GM19395 (cell line): Measurements from ENCODE around the gene MCRS1.
"Not testable (repeated sequence)": the region's sequence is repeated elsewhere in the genome, so short reads cannot be mapped to it uniquely, and the experiment has no call there.

Experiments
- ATAC-seq: cut with Tn5 transposase; IDR thresholded peaks from one replicate; pipeline ENCODE4 v1.9.1; 2021; ENCODE audit warnings: mild to moderate bottlenecking, moderate library complexity; ENCODE audit not compliant: unreplicated experiment

MCRS1 gene

GRCh38 chr12:49567611-49568441 is at the start of gene MCRS1:
TSS of gene MCRS1 (minus strand) at chr12:49568142. CDS start at chr12:49566731, 1,411 bp downstream.
- peak; percentile 87 for ATAC-seq

DNA sequence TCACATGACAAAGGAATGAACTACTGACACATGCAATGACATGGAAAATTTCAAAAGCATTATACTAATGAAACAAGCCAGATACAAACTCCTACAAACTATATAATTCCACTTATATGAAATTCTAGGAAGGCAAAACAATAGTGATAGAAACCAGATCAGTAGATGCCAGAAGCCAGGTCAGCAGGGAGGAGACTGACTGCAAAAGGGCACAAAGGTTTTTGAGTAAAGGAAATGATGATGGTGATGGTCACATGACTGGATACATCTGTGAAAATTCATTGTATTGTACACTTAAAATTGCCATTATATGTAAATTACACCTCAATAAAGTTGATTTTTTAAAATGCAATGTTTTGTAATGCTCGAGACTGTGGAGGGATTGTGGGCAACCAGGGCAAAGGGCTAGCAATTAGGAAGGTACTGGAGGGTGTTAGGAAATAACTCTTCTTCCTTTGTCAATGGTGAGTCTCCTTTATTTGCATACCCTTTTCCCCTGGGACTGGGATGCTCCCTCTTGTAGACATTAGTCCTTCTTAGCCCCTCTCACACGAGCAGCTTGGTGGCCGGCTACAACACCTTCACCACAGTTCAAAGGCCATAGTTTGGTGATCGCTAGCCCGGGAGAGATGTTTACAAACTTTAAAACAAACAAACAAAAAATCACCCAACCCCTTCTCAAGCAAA is 48.7 kb upstream of the MCRS1 start:
- no peak for ATAC-seq

GRCh38 chr12:49615725-49616124 is 47.8 kb upstream of the MCRS1 start:
- ATAC-seq = no peak

DNA sequence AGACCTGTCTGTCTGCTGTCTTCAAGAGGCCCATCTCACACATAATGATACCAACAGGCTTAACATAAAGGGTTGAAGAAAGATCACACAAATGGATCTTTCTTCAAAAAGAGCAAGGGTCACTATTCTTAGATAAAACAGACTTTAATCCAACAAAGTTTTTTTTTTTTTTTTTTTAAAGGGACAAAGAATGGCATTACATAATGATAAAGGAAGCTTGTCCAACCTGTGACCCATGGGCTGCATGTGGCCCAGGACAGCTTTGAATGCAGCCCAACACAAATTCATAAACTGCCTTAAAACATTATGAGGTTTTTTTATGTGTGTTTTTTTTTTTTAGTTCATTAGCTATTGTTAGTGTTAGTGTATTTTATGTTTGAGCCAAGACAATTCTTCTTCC is 44.3 kb upstream of the MCRS1 start:
- no peak for ATAC-seq

DNA sequence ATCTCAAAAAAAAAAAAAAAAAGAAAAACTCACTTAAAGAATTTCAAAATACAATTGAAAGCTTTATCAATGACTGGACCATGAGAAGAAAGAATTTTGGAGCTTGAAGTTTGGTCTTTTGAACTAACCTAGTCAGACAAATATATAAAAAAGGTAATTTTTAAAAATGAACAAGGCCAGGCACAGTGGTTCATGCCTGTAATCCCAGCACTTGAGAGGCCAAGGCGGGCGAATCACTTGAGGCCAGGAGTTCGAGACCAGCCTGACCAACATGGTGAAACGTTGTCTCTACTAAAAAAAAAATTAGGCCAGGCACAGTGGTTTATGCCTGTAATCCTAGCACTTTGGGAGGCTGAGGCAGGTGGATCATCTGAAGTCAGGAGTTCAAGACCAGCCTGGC is 42.8 kb upstream of the MCRS1 start:
- not testable (repeated sequence) for ATAC-seq

DNA sequence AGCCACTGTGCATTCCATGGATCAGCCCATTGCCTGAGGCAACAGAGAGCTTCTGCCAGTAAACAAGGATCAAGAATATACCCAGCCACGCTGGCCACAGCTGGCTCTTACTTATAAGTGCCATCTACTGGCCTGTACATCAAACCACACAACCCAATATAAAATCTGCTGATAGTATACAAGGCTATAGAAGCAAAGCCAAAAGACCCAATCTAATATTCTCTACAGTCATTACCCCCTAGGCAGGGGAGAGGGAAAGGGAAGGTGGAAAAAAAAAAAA is 41.9 kb upstream of the MCRS1 start:
- no peak for ATAC-seq

- no peak for ATAC-seq
Observed at GRCh38 chr12:49609059-49609874, 41.3 kb upstream of the MCRS1 start.

- not testable (repeated sequence) for ATAC-seq
Observed at GRCh38 chr12:49605539-49605938, 37.6 kb upstream of the MCRS1 start, which contains the start of gene FAM186B. TSS of gene FAM186B (minus strand) at chr12:49605639. CDS start at chr12:49605477, 162 bp downstream.

GRCh38 chr12:49604856-49605255 is 36.9 kb upstream of the MCRS1 start:
- ATAC-seq = no peak

- ATAC-seq = no peak
Observed at GRCh38 chr12:49603721-49604120, 35.8 kb upstream of the MCRS1 start.

GRCh38 chr12:49599961-49600360 is 32.0 kb upstream of the MCRS1 start:
- ATAC-seq = no peak

- ATAC-seq = no peak
Observed at GRCh38 chr12:49598527-49598926, 30.6 kb upstream of the MCRS1 start.

- no peak for ATAC-seq
Observed at GRCh38 chr12:49588721-49589516, 21.0 kb upstream of the MCRS1 start.

DNA sequence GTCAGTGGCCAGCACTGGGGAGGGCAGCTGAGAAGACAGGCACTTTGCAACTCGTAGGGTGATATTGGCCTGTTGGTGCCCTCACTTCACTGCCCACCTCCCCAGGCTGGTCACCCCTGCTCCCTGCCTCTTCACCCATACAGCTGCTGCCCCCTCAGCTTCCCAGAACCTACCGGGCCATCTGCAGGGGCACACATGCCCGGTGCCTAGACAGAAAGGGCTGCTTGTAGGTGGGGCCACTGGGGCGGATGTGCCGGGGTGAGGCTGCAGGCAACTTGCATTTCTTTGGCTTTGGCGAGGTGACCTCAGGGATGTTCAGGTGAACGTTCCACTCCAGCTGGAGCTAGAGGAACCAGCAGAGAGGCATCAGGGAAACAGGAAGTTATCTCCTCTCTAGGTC is 20.3 kb upstream of the MCRS1 start:
- ATAC-seq = no peak

GRCh38 chr12:49587174-49587908 is 19.4 kb upstream of the MCRS1 start:
- ATAC-seq = no peak

DNA sequence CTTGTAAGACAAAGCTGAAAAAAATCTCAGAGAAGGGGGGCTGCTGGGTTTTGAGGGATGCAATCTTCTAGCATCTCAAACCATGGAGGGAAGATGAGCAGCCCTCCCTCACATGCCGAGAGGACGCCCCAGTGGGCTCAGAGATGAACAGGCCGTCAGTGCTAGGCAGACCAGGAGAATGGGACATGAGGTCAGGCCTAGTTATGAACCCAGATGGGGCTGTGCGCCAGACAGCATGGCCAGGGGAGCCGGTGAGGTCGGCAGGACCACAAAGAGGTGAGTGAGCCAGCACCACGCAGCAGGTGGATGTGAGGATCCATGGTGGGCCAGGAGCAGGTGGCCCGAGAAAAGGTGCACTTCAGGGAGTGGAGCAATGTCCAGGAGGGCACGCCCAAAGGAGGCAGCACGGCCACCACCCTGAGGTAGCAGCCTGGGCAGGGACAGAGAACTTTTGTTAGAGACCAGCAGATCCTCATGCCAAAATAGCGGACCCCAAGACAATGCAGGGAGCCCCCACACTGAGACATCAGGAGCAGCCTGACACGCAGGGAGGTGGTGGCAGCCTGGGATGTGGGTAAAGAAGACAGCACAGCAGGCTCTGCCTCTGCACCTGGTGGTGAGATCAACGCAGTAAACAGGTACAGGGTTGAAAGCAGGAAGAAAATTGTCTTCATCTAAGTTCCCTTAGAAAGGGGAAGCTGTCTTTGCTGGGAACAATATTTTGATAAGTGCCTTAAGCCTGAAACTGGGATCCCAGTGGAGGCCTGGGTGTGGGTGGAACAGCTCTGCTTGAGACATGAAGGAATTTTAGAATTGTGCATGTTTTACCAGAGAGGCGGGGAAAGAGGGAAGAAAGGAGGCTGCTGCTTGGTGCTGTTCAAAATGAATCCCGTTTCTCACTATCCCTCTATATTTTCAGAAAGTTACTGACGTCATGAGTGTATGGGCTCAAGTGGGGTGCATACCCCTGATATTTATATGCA is 17.8 kb upstream of the MCRS1 start:
- ATAC-seq = no peak

DNA sequence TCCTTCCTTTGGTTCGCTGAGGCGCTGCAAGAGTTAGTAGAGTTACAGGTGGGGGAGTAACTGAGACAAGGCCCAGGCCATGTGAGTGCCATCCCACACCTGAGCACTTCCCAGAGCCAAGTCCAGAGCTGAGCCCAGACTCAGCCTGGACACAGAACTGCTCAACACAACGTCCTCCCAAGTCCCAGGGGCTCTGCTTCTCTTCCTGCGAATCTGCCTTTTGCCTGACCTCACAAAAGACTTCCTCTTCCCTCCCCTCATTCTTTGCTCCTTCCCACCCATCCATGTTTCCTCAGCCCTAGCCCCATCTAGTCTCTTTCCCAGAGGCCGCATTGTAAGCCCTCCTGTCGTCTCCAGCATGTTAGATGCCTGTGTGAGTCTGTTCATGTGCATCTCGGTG is 16.6 kb upstream of the MCRS1 start:
- ATAC-seq = no peak

DNA sequence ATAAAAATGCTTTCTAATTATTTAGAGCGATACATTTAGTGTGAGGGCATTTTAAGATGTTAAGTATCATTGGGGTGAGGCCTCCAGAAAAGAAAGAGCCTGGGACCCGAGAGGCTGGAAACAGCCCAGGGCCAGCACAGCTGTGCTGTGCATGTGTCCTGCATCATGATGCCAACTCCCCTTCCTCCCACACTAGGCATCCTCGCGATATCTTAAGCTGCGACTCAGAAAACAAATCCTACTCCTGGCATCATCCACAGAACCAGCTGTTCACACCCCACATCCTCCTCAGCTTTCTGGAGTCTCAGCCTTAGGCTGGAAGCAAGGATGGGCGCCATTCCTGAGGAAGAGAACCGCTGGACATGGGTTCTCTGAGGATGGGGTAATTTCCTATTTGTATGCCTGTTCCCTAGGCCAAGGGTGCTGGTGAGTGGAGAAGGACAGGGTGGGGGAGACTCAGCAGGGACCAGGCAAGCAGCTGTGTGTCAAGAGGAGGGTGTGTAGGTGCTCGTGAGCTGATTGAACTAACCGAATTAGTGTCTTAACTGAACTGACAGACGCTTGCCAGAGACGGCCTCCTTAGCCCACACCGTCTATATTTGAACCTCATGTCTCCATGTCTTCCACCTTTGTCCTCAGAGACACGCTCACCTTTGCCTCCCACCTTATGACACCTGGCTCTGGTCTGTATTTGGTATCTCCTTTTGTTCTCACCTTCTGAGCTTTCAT is 15.6 kb upstream of the MCRS1 start:
- ATAC-seq = no peak
